ENCODE results near the gene ASB10.

Gene ASB10

GRCh38 chr7:151157645-151158329, 29.3 kb downstream of the ASB10 start:
- no peak for DNase-seq

- DNase-seq, result no peak
Observed at GRCh38 chr7:151152643-151153513, 34.2 kb downstream of the ASB10 start.

- no peak for DNase-seq
Observed at GRCh38 chr7:151150388-151150787, 36.7 kb downstream of the ASB10 start.

GRCh38 chr7:151148319-151149259, 38.5 kb downstream of the ASB10 start:
- DNase-seq, result no peak

GRCh38 chr7:151146761-151147160, 40.3 kb downstream of the ASB10 start:
- DNase-seq, result no peak

GRCh38 chr7:151144387-151144786, 42.7 kb downstream of the ASB10 start:
- no peak for DNase-seq

GRCh38 chr7:151143261-151144015, 43.6 kb downstream of the ASB10 start:
- DNase-seq, result peak; percentile 62

GRCh38 chr7:151142686-151143040, 44.4 kb downstream of the ASB10 start:
- no peak for DNase-seq

- DNase-seq, result no peak
Observed at GRCh38 chr7:151141855-151142685, 45.0 kb downstream of the ASB10 start.

- no peak for DNase-seq
Observed at GRCh38 chr7:151141311-151141854, 45.7 kb downstream of the ASB10 start.

- DNase-seq, result no peak
Observed at GRCh38 chr7:151140826-151141225, 46.2 kb downstream of the ASB10 start.

- no peak for DNase-seq
Observed at GRCh38 chr7:151139791-151140190, 47.3 kb downstream of the ASB10 start.

GRCh38 chr7:151139071-151139790, 47.8 kb downstream of the ASB10 start:
- DNase-seq, result no peak

GRCh38 chr7:151138153-151138851, 48.7 kb downstream of the ASB10 start:
- DNase-seq, result no peak

GRCh38 chr7:151137791-151138152, 49.3 kb downstream of the ASB10 start:
- DNase-seq, result no peak

- DNase-seq, result no peak
Observed at GRCh38 chr7:151137076-151137675, 49.9 kb downstream of the ASB10 start.

- no peak for DNase-seq
Observed at GRCh38 chr7:151135866-151136843, 50.9 kb downstream of the ASB10 start.

- DNase-seq, result no peak
Observed at GRCh38 chr7:151135525-151135845, 51.6 kb downstream of the ASB10 start.

Data from NCI-H446 treated with DMSO at 0.1 percent for 48 hours (cell line).